Liver (tissue), 9 donors: Measurements from ENCODE around the gene RSBN1L. TPM values are rescaled to one million over a fixed set of nuclear protein-coding genes. Genes with fewer than 3 reads are reported as not detected.

Source experiments
- DNase-seq: peaks from one replicate; pipeline ENCODE4 v3.0.0-alpha.2; 2017; ENCODE audit warnings: low spot score
- H3K27ac ChIP-seq, 2 donors: one replicate each; pipeline ENCODE4 v1.7.0; 2013; ENCODE audit warnings: inconsistent platforms in 2 of 2, low read length in 2 of 2, control low read depth in 1 of 2, low read depth in 1 of 2, mild to moderate bottlenecking in 1 of 2
- H3K27me3 ChIP-seq, 4 donors: one replicate each; pipeline versions ENCODE4 v1.6.1 to v1.7.0; 2013; ENCODE audit warnings: low read length in 3 of 4, inconsistent platforms in 1 of 4, mild to moderate bottlenecking in 1 of 4, moderate library complexity in 1 of 4; ENCODE audit not compliant: control insufficient read depth in 4 of 4, insufficient read depth in 4 of 4
- H3K36me3 ChIP-seq, 4 donors: one replicate each; pipeline versions ENCODE4 v1.6.1 to v1.7.0; 2013; ENCODE audit warnings: low read length in 3 of 4, mild to moderate bottlenecking in 3 of 4, low read depth in 1 of 4, moderate library complexity in 1 of 4; ENCODE audit not compliant: control insufficient read depth in 4 of 4, insufficient read depth in 3 of 4
- H3K4me1 ChIP-seq, 4 donors: one replicate each; pipeline versions ENCODE4 v1.6.1 to v1.7.0; 2013; ENCODE audit warnings: low read length in 3 of 4, mild to moderate bottlenecking in 3 of 4, moderate library complexity in 1 of 4; ENCODE audit not compliant: control insufficient read depth in 4 of 4, insufficient read depth in 4 of 4
- H3K4me3 ChIP-seq, 3 donors: one replicate each; pipeline versions ENCODE4 v1.6.1 to v1.7.0; 2013; ENCODE audit warnings: low read length in 3 of 3, control low read depth in 1 of 3, low read depth in 1 of 3, mild to moderate bottlenecking in 1 of 3
- H3K9ac ChIP-seq, 2 donors: one replicate each; pipeline ENCODE4 v1.7.0; 2013; ENCODE audit warnings: low read length in 2 of 2, mild to moderate bottlenecking in 2 of 2, moderate library complexity in 2 of 2, control low read depth in 1 of 2, low read depth in 1 of 2
- H3K9me3 ChIP-seq, 4 donors: one replicate each; pipeline versions ENCODE4 v1.6.1 to v1.7.0; 2013; ENCODE audit warnings: low read length in 3 of 4; ENCODE audit not compliant: control insufficient read depth in 4 of 4
- FOXA1 ChIP-seq: IDR thresholded peaks from 2 replicates; pipeline ENCODE4 v1.6.1; 2016; ENCODE audit warnings: antibody characterized with exemption
- FOXA2 ChIP-seq: IDR thresholded peaks from 2 replicates; pipeline ENCODE4 v1.6.1; 2016; ENCODE audit warnings: antibody characterized with exemption
- GABPA ChIP-seq, 2 donors: IDR thresholded peaks in 1 of 2; conservative IDR thresholded peaks in 1 of 2; 2 replicates each; pipeline ENCODE4 v1.6.1; 2016; ENCODE audit warnings: antibody characterized with exemption in 2 of 2, mild to moderate bottlenecking in 1 of 2, moderate library complexity in 1 of 2
- HNF4A ChIP-seq, 2 donors: conservative IDR thresholded peaks; 2 replicates each; pipeline ENCODE4 v1.6.1; 2016; ENCODE audit warnings: antibody characterized with exemption in 2 of 2, mild to moderate bottlenecking in 2 of 2
- HNF4G ChIP-seq: IDR thresholded peaks from 2 replicates; pipeline ENCODE4 v1.6.1; 2016; ENCODE audit warnings: antibody characterized with exemption
- JUND ChIP-seq, 2 donors: IDR thresholded peaks; 2 replicates each; pipeline ENCODE4 v1.6.1; 2016; ENCODE audit warnings: antibody characterized with exemption in 2 of 2
- NR2F2 ChIP-seq: IDR thresholded peaks from 2 replicates; pipeline ENCODE4 v1.6.1; 2016; ENCODE audit warnings: antibody characterized with exemption
- RAD21 ChIP-seq, 2 donors: IDR thresholded peaks; 2 replicates each; pipeline ENCODE4 v1.6.1; 2016; ENCODE audit warnings: antibody characterized with exemption in 2 of 2, mild to moderate bottlenecking in 2 of 2
- RXRA ChIP-seq, 2 donors: IDR thresholded peaks; 2 replicates each; pipeline ENCODE4 v1.6.1; 2017 to 2018; ENCODE audit warnings: antibody characterized with exemption in 2 of 2, mild to moderate bottlenecking in 1 of 2
- SP1 ChIP-seq: IDR thresholded peaks from 2 replicates; pipeline ENCODE4 v1.6.1; 2018; ENCODE audit warnings: antibody characterized with exemption, mild to moderate bottlenecking
- TAF1 ChIP-seq: conservative IDR thresholded peaks from 2 replicates; pipeline ENCODE4 v1.6.1; 2016; ENCODE audit warnings: antibody characterized with exemption, mild to moderate bottlenecking
- YY1 ChIP-seq: IDR thresholded peaks from 2 replicates; pipeline ENCODE4 v1.6.1; 2016; ENCODE audit warnings: antibody characterized with exemption, mild to moderate bottlenecking
- WGBS: extraction: QIAGEN DNeasy Blood & Tissue Kit; methylation state at CpG from one replicate; pipeline ENCODE4 v1.1.7; 2013; 5-methylcytosine and 5-hydroxymethylcytosine counted together
- polyA plus RNA-seq, 2 donors: library from polyadenylated mRNA; stranded (reverse) in 1 of 2; unstranded in 1 of 2; fragments of 200-250 nt in 1 of 2; fragments of >200 nt in 1 of 2; fragmentation: Nextera tagmentation in 1 of 2; extraction: Ambion mirVana in 1 of 2; gene quantifications; one replicate each; pipeline versions ENCODE4 v1.2.1 to v1.2.3, GENCODE V29; 2013 to 2015
- total RNA-seq, 2 donors: library from RNA; depleted of rRNA; stranded (reverse); fragments of >200 nt; gene quantifications; one replicate each; pipeline ENCODE4 v1.2.3, GENCODE V29; 2014
- TF ChIP-seq, protein P1 (sequence below): IDR thresholded peaks from 2 replicates; pipeline ENCODE4 v1.6.1; 2016; ENCODE audit warnings: antibody characterized with exemption, mild to moderate bottlenecking
- TF ChIP-seq, protein P2 (sequence below): IDR thresholded peaks from 2 replicates; pipeline ENCODE4 v1.6.1; 2016; ENCODE audit warnings: antibody characterized with exemption
- TF ChIP-seq, protein P3 (sequence below): IDR thresholded peaks from 2 replicates; pipeline ENCODE4 v1.6.1; 2016; ENCODE audit warnings: antibody characterized with exemption
- TF ChIP-seq, protein P4 (sequence below): fragments of 150-350 bp; IDR thresholded peaks from 2 replicates; pipeline ENCODE4 v1.5.1; 2017; ENCODE audit warnings: improper control_type of control experiment, low read depth, low read length; ENCODE audit not compliant: missing input control
- donor health status: healthy.
- donor health status: healthy.
- donor health status: healthy.
- donor health status: healthy.
- donor health status: healthy.

The RSBN1L gene
- total and polyA plus RNA-seq, 4 donors = 3.3 to 23.4 (median 7.9) TPM

DNA sequence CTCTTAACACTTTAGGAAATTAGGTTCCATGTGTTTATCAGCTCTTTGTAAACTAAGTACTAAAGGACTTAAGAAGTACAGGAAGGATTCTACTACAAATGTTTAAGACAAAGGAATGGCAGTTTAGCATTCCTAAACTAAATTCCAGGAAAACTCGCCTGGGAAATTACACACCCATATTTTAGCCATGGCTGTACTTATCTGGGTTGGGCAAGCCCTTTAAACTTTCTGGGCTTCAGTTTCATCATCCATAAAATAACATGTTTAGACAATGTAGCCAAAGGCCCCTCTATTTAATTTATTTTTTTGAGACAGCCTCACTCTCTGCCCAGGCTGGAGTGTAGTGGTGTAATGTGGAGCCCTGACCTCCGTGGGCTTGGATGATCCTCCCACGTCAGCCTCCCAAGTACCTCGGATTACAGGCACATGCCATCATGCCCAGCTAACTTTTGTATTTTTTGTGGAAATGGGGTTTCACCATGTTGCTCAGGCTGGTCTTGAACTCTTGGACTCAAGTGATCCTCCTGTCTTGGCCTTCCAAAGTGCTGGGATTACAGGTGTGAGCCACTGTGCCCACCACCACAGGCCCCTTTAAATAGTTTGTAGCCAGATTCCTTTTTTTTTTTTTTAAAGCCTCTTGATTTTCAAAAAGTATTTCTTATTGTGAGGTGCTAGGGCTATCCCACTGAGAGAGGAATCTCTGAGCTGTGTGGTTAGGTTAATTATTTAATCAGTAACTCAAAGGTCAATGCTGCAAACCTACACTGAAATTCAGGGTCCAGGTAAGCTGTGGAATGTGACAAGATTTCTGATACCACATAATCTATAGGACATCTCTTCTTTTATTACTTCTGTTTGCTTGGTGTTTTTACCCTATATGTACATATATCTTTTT is 69.9 kb downstream of the RSBN1L start:
- DNase-seq = no peak
- peaks cover 0 to 2% (median 0%) of the 10 kb centered on the region in 4 donors for H3K36me3 ChIP-seq
- peaks cover 5 to 33% (median 24%) of the 10 kb centered on the region in 4 donors for H3K4me1 ChIP-seq
- peak overlapping the region; percentile 75 to 82 for H3K27ac ChIP-seq
- H3K27me3 ChIP-seq = no peaks in the 10 kb centered on the region
- WGBS = 53% methylated on average over 4 of the region's 4 CpGs
- peak overlapping the region in 1 of 2 donors; percentile 28 for H3K9ac ChIP-seq
- H3K9me3 ChIP-seq = no peaks in the 10 kb centered on the region
- no peak for TF ChIP-seq FOXA1
- TF ChIP-seq, protein P1, sequence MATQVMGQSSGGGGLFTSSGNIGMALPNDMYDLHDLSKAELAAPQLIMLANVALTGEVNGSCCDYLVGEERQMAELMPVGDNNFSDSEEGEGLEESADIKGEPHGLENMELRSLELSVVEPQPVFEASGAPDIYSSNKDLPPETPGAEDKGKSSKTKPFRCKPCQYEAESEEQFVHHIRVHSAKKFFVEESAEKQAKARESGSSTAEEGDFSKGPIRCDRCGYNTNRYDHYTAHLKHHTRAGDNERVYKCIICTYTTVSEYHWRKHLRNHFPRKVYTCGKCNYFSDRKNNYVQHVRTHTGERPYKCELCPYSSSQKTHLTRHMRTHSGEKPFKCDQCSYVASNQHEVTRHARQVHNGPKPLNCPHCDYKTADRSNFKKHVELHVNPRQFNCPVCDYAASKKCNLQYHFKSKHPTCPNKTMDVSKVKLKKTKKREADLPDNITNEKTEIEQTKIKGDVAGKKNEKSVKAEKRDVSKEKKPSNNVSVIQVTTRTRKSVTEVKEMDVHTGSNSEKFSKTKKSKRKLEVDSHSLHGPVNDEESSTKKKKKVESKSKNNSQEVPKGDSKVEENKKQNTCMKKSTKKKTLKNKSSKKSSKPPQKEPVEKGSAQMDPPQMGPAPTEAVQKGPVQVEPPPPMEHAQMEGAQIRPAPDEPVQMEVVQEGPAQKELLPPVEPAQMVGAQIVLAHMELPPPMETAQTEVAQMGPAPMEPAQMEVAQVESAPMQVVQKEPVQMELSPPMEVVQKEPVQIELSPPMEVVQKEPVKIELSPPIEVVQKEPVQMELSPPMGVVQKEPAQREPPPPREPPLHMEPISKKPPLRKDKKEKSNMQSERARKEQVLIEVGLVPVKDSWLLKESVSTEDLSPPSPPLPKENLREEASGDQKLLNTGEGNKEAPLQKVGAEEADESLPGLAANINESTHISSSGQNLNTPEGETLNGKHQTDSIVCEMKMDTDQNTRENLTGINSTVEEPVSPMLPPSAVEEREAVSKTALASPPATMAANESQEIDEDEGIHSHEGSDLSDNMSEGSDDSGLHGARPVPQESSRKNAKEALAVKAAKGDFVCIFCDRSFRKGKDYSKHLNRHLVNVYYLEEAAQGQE = peak; percentile 30
- peak; percentile 83 for TF ChIP-seq SP1
- TF ChIP-seq, protein P2, sequence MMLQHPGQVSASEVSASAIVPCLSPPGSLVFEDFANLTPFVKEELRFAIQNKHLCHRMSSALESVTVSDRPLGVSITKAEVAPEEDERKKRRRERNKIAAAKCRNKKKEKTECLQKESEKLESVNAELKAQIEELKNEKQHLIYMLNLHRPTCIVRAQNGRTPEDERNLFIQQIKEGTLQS = no peak
- no peak for TF ChIP-seq TAF1
- TF ChIP-seq, protein P3, sequence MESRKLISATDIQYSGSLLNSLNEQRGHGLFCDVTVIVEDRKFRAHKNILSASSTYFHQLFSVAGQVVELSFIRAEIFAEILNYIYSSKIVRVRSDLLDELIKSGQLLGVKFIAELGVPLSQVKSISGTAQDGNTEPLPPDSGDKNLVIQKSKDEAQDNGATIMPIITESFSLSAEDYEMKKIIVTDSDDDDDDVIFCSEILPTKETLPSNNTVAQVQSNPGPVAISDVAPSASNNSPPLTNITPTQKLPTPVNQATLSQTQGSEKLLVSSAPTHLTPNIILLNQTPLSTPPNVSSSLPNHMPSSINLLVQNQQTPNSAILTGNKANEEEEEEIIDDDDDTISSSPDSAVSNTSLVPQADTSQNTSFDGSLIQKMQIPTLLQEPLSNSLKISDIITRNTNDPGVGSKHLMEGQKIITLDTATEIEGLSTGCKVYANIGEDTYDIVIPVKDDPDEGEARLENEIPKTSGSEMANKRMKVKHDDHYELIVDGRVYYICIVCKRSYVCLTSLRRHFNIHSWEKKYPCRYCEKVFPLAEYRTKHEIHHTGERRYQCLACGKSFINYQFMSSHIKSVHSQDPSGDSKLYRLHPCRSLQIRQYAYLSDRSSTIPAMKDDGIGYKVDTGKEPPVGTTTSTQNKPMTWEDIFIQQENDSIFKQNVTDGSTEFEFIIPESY = no peak
- TF ChIP-seq JUND (IDR thresholded peaks at IDR 0.05) = peak; percentile 29 to 47
- no peak for TF ChIP-seq FOXA2
- TF ChIP-seq YY1 = no peak
- no peak for TF ChIP-seq RAD21 (IDR thresholded peaks at IDR 0.05)
- peak; percentile 17 for TF ChIP-seq NR2F2
- TF ChIP-seq RXRA (IDR thresholded peaks at IDR 0.05) = peak; percentile 34 to 40
- TF ChIP-seq HNF4A (conservative IDR thresholded peaks at IDR 0.05) = peak; percentile 83 to 87
- TF ChIP-seq HNF4G = peak; percentile 37
- TF ChIP-seq, protein P4, sequence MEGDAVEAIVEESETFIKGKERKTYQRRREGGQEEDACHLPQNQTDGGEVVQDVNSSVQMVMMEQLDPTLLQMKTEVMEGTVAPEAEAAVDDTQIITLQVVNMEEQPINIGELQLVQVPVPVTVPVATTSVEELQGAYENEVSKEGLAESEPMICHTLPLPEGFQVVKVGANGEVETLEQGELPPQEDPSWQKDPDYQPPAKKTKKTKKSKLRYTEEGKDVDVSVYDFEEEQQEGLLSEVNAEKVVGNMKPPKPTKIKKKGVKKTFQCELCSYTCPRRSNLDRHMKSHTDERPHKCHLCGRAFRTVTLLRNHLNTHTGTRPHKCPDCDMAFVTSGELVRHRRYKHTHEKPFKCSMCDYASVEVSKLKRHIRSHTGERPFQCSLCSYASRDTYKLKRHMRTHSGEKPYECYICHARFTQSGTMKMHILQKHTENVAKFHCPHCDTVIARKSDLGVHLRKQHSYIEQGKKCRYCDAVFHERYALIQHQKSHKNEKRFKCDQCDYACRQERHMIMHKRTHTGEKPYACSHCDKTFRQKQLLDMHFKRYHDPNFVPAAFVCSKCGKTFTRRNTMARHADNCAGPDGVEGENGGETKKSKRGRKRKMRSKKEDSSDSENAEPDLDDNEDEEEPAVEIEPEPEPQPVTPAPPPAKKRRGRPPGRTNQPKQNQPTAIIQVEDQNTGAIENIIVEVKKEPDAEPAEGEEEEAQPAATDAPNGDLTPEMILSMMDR = no peak
- no peak for TF ChIP-seq GABPA (IDR thresholded peaks at IDR 0.05 in 1 of 2, conservative IDR thresholded peaks at IDR 0.05 in 1 of 2)
- no peak overlapping the region for H3K4me3 ChIP-seq
